AG10803 (cell line): ENCODE results near the gene FAM151A.

Experiments
- DNase-seq: peaks from one replicate; pipeline ENCODE4 v3.0.0; 2010; ENCODE audit warnings: low read depth
- H3K4me3 ChIP-seq: 2 replicates; pipeline ENCODE4 v1.5.1; 2011; ENCODE audit warnings: mild to moderate bottlenecking, low read length, control low read depth
- TF ChIP-seq, protein P1 (sequence below): conservative IDR thresholded peaks from 2 replicates; pipeline ENCODE4 v1.5.1; 2011; ENCODE audit warnings: mild to moderate bottlenecking, low read length, control low read depth, inconsistent platforms

Gene FAM151A

DNA sequence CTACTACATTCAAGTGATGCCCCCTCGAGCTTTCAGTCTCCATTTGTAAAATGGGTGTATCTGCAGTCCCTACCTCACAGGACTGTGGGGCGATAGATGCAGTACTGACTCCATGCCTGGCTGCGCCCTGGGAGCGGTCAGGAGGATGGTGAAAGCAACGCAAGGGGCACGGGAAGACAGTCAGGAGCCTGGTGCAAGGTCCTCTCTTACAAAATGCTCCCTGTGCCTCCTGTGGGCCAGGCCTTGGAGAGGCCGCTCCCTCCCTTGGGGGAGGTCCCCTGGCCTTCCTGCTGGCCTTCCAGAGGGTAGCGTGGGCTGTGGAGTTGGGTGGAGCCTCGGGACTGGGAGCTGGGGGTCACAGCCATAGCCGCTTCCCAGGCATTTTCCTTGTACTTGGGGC lies 21.6 kb downstream of the FAM151A start:
- no peak overlapping the region for H3K4me3 ChIP-seq
- TF ChIP-seq, protein P1, sequence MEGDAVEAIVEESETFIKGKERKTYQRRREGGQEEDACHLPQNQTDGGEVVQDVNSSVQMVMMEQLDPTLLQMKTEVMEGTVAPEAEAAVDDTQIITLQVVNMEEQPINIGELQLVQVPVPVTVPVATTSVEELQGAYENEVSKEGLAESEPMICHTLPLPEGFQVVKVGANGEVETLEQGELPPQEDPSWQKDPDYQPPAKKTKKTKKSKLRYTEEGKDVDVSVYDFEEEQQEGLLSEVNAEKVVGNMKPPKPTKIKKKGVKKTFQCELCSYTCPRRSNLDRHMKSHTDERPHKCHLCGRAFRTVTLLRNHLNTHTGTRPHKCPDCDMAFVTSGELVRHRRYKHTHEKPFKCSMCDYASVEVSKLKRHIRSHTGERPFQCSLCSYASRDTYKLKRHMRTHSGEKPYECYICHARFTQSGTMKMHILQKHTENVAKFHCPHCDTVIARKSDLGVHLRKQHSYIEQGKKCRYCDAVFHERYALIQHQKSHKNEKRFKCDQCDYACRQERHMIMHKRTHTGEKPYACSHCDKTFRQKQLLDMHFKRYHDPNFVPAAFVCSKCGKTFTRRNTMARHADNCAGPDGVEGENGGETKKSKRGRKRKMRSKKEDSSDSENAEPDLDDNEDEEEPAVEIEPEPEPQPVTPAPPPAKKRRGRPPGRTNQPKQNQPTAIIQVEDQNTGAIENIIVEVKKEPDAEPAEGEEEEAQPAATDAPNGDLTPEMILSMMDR: no peak

DNA sequence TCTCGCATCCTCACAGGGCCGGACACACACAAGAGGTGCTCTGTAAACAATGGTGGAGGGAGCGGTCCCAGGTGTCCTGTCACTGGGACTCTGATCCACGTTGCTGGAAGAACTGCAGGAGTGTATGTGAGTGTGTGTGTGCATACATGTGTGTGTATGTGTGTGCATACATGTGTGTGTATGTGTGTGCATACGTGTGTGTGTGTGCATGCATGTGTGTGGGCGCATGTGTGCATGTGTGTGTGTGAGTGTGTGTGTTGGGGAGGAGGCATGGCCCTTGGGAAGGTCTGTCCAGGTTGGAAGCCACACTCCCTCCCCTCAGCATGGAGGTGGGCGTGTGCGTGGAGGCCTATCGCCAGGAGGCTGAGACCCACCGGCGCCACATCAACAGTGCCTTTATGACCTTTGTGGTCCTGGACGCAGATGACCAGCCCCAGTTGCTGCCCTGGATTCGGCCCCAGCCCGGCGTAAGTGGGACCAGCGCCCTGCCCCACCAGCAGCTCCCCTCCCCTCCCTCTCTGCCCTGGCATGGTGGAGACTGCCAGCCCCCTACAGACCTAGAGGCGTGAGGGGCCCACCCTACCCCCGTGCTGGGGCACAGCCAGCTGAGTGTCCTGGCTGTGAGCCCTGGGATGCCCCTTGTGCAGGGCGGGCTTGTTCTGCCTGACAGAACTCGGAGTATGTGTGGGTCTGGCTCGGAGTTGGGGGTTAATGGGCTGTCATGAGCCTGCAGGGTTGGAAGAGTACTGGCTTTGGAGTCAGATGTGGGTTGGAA lies 22.2 kb downstream of the FAM151A start:
- DNase-seq: no peak
- TF ChIP-seq, protein P1: no peak
- H3K4me3 ChIP-seq: no peak overlapping the region

More for the DNA sequence above, 21.6 kb downstream of the FAM151A start:
- DNase-seq: no peak

DNA sequence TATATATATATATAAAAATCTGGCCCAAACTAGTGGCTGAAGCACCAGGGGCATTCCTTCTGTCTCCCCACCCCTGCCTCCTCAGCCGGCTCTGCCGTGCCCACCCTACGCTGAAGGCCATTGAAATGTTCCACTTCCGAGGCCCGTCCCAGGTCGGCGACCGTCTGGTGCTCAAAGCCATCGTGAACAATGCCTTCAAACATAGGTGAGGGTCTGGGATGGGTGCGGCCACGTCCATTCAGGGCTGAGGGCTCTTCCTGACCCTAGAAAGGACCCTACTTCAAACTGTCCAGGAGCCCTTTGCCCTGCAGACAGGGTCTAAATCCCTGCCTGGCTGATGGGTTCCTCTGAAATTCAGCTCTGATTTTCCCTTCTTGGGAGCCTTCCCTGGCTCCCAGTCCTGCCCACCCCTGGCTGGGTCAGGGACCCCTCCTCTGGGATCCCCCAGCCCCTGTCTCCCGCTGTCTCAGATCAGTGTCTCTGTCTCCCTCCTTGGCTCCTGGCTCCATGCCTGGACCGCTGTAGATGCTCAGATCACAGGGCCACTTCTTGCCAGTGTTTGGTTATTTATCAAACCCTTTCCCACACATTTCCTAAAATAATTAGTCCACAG lies 24.0 kb downstream of the FAM151A start:
- H3K4me3 ChIP-seq: no peak overlapping the region
- TF ChIP-seq, protein P1: no peak
- no peak for DNase-seq

DNA sequence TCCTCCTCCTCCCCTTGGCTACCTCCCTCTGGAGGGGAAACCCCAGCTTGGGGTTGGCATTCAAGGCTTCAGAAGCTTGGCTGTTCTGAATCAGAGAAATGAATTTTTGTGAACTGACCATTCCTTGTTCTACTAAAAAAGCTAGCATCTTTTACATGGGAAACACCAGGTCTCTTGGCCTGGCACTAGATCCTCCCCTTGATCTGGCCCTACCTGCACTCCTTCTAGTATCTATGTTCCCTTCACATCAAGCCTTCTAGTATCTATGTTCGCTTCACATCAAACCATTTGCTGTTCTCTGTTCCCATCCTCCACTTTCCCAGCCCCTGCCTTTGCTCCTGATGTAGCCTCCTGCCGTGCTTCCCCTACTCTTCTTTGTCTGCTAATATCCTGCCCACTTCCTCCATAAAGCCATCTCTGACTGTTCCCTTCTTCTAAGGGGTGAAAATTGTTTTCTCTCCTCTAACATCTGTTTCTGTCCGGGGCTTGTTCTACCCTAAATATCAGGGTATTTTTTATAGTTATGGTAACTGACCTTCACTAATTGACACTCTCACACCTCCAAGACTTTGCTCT lies 25.8 kb downstream of the FAM151A start:
- H3K4me3 ChIP-seq: no peak overlapping the region
- TF ChIP-seq, protein P1: no peak

DNA sequence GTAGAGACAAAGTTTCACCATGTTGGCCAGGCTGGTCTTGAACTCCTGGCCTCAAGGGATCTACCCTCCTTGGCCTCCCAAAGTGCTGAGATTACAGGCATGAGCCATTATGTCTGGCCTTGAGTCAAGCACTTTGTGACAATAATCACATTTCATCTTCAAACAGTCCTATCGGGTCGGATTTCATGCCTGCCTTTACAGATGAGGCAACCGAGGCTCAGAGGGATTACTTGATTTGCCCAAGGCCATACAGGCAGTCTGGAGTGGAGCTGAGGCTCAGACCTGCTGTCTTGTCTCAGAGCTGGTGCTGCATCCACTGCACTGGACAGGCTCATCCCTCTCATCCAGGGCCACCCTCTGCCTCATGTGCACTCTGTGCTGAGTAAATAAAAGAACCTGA lies 26.6 kb downstream of the FAM151A start:
- no peak for DNase-seq
- H3K4me3 ChIP-seq: no peak overlapping the region
- TF ChIP-seq, protein P1: no peak

More for the DNA sequence above, 25.8 kb downstream of the FAM151A start:
- no peak for DNase-seq

DNA sequence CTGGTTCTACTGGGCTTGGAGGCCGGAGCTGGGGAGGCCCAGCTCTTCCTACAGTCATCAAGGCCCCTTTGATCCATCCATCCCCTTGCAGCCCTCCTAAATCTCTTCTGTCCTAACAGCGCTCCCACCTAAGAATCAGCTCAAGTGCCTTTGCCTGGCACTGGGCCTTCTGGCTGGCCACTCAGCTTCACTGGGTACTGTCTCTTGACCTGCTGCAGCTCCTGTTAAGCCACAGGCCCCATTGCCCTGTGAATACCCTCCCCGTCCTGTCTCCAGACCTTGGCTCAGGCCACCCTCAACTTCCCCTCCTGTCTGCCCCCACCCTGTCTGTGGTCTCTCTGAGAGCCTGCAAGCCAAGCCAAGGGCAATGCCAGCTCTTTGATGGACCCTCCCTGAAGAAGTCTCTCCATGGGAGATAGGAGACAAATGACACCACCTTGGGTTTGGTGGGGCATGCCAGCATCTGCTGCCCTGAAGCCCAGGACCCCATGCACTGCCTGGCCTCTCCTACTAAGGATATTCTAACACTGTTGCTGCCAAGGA lies 27.3 kb downstream of the FAM151A start:
- TF ChIP-seq, protein P1: no peak
- no peak for DNase-seq
- no peak overlapping the region for H3K4me3 ChIP-seq
